ENCODE data around the gene SNX27.

SNX27 gene

DNA sequence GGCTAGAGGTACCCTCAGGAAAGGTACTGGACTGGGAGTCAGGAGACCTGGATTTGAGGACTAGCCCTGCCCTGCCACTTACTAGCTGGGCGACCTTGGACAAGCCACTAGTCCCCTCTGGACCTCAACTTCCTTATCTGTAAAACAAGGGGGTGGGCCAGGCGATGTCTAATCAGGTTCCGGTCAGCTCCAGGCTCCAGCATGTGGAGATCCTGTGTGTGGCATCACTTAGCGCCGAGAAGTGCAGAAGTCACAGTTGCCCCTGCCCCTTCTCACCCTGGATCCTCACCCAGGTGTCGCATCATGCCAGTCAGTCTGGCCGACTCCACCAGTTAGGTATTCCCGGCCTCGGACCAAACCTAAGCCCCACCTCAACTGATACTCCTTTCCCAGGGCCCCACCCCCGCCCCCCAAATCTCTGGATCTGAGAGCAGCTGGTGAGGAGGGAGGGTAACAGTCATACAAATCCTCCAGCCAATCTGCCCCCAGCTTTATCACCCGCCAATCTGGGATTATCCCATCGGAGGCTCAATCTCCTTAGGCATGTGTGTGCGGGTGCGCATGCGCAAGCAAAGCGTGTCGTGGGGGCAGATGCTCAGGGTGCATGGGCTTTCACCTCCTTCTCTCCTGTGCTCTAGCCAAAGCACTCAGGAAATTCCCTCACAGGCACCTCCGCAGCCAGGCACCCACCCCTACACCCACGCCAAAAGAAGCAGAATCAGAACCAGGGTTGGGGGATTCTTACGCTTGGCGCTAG is 99.4 kb downstream of the SNX27 start:
- H3K27ac ChIP-seq: no peak overlapping the region
- H3K4me1 ChIP-seq (ENCODE audit: control insufficient read depth in 1 of 2, insufficient read depth in 1 of 2, low read depth in 1 of 2, low read length in 1 of 2): no peaks in the 10 kb centered on the region
- peaks cover 65% of the 10 kb centered on the region for H3K27me3 ChIP-seq
- TF ChIP-seq, protein P1, sequence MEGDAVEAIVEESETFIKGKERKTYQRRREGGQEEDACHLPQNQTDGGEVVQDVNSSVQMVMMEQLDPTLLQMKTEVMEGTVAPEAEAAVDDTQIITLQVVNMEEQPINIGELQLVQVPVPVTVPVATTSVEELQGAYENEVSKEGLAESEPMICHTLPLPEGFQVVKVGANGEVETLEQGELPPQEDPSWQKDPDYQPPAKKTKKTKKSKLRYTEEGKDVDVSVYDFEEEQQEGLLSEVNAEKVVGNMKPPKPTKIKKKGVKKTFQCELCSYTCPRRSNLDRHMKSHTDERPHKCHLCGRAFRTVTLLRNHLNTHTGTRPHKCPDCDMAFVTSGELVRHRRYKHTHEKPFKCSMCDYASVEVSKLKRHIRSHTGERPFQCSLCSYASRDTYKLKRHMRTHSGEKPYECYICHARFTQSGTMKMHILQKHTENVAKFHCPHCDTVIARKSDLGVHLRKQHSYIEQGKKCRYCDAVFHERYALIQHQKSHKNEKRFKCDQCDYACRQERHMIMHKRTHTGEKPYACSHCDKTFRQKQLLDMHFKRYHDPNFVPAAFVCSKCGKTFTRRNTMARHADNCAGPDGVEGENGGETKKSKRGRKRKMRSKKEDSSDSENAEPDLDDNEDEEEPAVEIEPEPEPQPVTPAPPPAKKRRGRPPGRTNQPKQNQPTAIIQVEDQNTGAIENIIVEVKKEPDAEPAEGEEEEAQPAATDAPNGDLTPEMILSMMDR (IDR thresholded peaks at IDR 0.05): no peak
- H3K36me3 ChIP-seq: no peaks in the 10 kb centered on the region
- H3K9me3 ChIP-seq: no peaks in the 10 kb centered on the region
- no peak overlapping the region for H3K4me3 ChIP-seq (ENCODE audit: low read depth in 1 of 2, low read length in 1 of 2)

DNA sequence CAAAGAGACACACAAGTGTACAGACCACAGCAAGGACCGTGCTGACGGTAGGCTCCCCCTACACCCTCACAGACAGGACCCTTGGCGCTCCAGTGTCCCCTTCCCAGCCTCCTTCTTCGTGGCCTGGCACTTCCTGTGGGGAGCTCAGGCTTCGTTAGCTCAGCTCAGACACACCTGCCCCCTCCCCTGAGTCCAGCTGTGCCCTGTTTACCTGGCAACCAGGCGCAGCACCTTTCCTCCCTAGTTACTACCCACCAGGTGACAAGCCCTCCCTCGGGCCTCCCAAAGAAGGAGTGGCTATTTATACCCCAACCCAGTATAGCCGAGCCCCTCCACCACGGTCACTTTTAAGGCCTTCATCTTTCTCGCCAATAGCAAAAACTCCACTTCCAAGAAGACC is 100.1 kb downstream of the SNX27 start:
- TF ChIP-seq, protein P1 (IDR thresholded peaks at IDR 0.05): no peak
- no peak overlapping the region for H3K4me3 ChIP-seq (ENCODE audit: low read depth in 1 of 2, low read length in 1 of 2)
- no peaks in the 10 kb centered on the region for H3K9me3 ChIP-seq
- no peaks in the 10 kb centered on the region for H3K4me1 ChIP-seq (ENCODE audit: control insufficient read depth in 1 of 2, insufficient read depth in 1 of 2, low read depth in 1 of 2, low read length in 1 of 2)
- H3K27me3 ChIP-seq: peaks cover 73% of the 10 kb centered on the region
- no peak overlapping the region for H3K27ac ChIP-seq
- no peaks in the 10 kb centered on the region for H3K36me3 ChIP-seq

DNA sequence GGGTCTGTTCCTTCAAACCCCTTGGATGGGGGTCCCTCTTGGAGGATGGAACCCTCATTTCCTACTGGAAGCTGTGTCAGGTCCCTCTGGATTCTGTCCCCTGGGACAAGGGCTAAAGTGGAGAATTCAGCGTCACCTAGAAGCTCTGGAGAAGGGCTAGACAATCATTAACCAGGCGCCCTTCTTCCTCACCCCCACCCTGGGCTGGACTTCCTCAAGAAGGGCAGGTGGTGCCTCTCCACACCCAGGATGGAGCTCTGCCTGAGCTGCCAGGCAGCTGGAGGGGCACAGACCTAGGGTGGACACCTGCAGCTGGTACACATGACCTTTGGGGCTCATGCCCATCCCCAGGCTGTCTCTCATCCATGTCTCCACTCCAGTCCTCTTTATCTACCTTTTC is 101.2 kb downstream of the SNX27 start:
- TF ChIP-seq, protein P1 (IDR thresholded peaks at IDR 0.05): no peak
- no peaks in the 10 kb centered on the region for H3K36me3 ChIP-seq
- H3K4me1 ChIP-seq (ENCODE audit: control insufficient read depth in 1 of 2, insufficient read depth in 1 of 2, low read depth in 1 of 2, low read length in 1 of 2): no peaks in the 10 kb centered on the region
- no peak overlapping the region for H3K27ac ChIP-seq
- peaks cover 84% of the 10 kb centered on the region for H3K27me3 ChIP-seq
- H3K9me3 ChIP-seq: no peaks in the 10 kb centered on the region
- no peak overlapping the region for H3K4me3 ChIP-seq (ENCODE audit: low read depth in 1 of 2, low read length in 1 of 2)

DNA sequence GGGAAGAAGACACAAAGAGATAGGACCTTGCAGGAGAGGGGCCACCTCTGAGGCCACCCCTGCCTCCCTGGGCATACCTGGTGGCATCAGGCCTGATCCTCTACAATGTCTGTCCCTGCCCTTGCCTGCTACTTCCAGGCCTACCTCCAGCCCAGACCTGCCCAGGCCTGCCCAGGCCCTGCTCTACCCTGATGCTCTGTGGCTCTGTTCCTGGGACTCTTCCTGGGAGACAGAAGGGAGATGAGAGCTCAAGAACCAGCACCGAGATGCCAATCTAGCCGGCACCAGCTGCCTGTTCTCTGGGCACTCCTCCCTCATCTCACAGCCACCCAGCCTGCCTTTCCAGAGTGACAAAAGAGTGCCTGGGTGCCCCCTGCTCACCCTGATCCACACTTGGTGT is 102.0 kb downstream of the SNX27 start:
- no peaks in the 10 kb centered on the region for H3K9me3 ChIP-seq
- H3K27ac ChIP-seq: no peak overlapping the region
- peaks cover 86% of the 10 kb centered on the region for H3K27me3 ChIP-seq
- TF ChIP-seq, protein P1 (IDR thresholded peaks at IDR 0.05): no peak
- no peaks in the 10 kb centered on the region for H3K4me1 ChIP-seq (ENCODE audit: control insufficient read depth in 1 of 2, insufficient read depth in 1 of 2, low read depth in 1 of 2, low read length in 1 of 2)
- no peak overlapping the region for H3K4me3 ChIP-seq (ENCODE audit: low read depth in 1 of 2, low read length in 1 of 2)
- no peaks in the 10 kb centered on the region for H3K36me3 ChIP-seq

DNA sequence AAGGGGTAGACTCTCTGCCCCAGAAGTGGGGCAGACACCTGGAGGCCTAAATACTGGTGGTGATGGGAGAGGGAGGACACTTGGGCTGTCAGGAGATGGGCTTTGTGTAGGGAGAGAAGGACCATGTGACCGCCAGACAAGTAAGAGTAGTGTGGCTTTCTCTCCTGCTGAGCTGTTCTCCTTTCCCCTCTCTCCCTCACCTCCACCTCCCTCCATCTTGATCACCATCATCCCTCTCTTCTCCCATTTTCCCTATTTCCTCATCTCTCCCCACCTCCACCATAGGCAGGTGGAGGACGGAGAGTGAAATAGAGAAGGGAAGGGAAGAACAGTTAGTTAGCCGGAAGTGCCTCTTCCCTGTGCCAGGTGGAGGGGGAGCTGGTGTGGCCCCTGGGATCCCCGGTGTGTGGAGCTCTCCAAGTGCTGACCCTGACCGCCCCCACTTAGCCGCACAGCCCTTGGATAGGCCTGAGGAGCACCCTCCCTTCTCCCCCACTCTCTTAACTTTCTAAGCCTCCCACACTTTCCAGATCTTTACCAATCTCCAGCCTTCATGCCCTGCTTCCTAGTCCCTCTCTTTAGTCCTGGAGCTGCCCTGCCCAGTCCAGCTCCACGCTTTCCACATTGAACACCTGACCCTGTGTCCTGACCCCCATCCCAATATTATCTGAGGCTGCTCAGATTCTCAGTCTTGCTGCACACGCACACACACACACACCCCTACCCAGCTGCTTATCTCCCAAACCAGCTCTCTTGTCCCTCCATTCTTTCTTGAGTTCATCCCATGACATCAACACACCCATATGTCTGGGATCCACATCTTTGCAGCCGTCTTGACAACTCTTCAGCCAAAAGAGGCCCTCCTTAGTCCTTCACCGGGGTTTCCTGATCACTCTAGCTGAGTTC is 103.2 kb downstream of the SNX27 start:
- TF ChIP-seq, protein P1 (IDR thresholded peaks at IDR 0.05): no peak
- no peaks in the 10 kb centered on the region for H3K36me3 ChIP-seq
- H3K9me3 ChIP-seq: no peaks in the 10 kb centered on the region
- H3K4me1 ChIP-seq (ENCODE audit: control insufficient read depth in 1 of 2, insufficient read depth in 1 of 2, low read depth in 1 of 2, low read length in 1 of 2): peaks cover 0 to under 1% of the 10 kb centered on the region in 2 experiments
- H3K27ac ChIP-seq: no peak overlapping the region
- H3K27me3 ChIP-seq: peaks cover 96% of the 10 kb centered on the region
- no peak overlapping the region for H3K4me3 ChIP-seq (ENCODE audit: low read depth in 1 of 2, low read length in 1 of 2)

Measured in neutrophil (primary cell).